H1 (cell line): ENCODE data around the gene MAN2C1. TPM values are rescaled to one million over a fixed set of nuclear protein-coding genes. Genes with fewer than 3 reads are reported as not detected.

Experiments
- CTCF ChIA-PET: fragments of 300-600 bp; sonication (Branson Sonifier 250); formaldehyde crosslinking; loops from one replicate; lab custom pipeline; 2021; ENCODE audit not compliant: partially characterized antibody; lab: Charles Lee
- POLR2A ChIA-PET: fragments of 300-600 bp; sonication (Branson Sonifier 250); formaldehyde crosslinking; loops from one replicate; lab custom pipeline; 2021; ENCODE audit warnings: inconsistent platforms; ENCODE audit not compliant: partially characterized antibody; lab: Charles Lee
- DNase-seq, 2 experiments: peaks; one replicate each; pipeline versions ENCODE4 v3.0.0 to v3.0.0-alpha.2; 2010 to 2022; ENCODE audit warnings: low spot score in 2 of 2, low read depth in 1 of 2, mixed read lengths in 1 of 2
- FAIRE-seq: peaks from 2 replicates; lab custom pipeline; 2011; peaks lifted over from hg19 to GRCh38; lab: Jason Lieb, UNC
- H2AFZ ChIP-seq: 2 replicates; pipeline ENCODE4 v1.8.1; 2012; ENCODE audit warnings: low read length, inconsistent platforms
- H2AK5ac ChIP-seq: 2 replicates; pipeline ENCODE4 v1.6.1; 2013; ENCODE audit warnings: low read depth, low read length
- H2BK120ac ChIP-seq: replicated peaks from 2 replicates; pipeline ENCODE3; 2013; ENCODE audit warnings: low read depth, low read length, inconsistent platforms
- H2BK12ac ChIP-seq: 2 replicates; pipeline ENCODE4 v1.6.1; 2013; ENCODE audit warnings: low read depth, low read length
- H2BK15ac ChIP-seq: 2 replicates; pipeline ENCODE4 v1.6.1; 2013; ENCODE audit warnings: low read length
- H2BK20ac ChIP-seq: 2 replicates; pipeline ENCODE4 v1.6.1; 2013; ENCODE audit warnings: low read length
- H2BK5ac ChIP-seq: 2 replicates; pipeline ENCODE4 v1.6.1; 2013; ENCODE audit warnings: low read depth, low read length
- H3K14ac ChIP-seq: 2 replicates; pipeline ENCODE4 v1.6.1; 2013; ENCODE audit warnings: inconsistent platforms; ENCODE audit not compliant: insufficient read length
- H3K18ac ChIP-seq: 2 replicates; pipeline ENCODE4 v1.6.1; 2013; ENCODE audit warnings: low read length; ENCODE audit errors: extremely low read depth
- H3K23ac ChIP-seq: 2 replicates; pipeline ENCODE4 v1.6.1; 2013; ENCODE audit warnings: inconsistent platforms; ENCODE audit not compliant: insufficient read length
- H3K23me2 ChIP-seq: 2 replicates; pipeline ENCODE4 v1.6.1; 2013; ENCODE audit warnings: low read depth, low read length
- H3K27ac ChIP-seq: 2 replicates; pipeline ENCODE4 v1.6.1; 2011; ENCODE audit warnings: low read depth, low read length, inconsistent platforms
- H3K27me3 ChIP-seq, 4 experiments: replicated peaks in 1 of 4; 1 replicate in 1 of 4; 2 replicates in 3 of 4; pipeline versions ENCODE4 v1.6.1 to v1.8.1; 2011 to 2013; ENCODE audit warnings: low read length in 3 of 4, mild to moderate bottlenecking in 3 of 4, inconsistent platforms in 2 of 4, mixed read lengths in 2 of 4, moderate library complexity in 1 of 4; ENCODE audit not compliant: control insufficient read depth in 3 of 4, insufficient read depth in 3 of 4; ENCODE audit errors: extremely low read depth in 1 of 4
- H3K36me3 ChIP-seq, 4 experiments: 2 replicates each; pipeline versions ENCODE4 v1.6.1 to v1.8.1; 2011 to 2013; ENCODE audit warnings: mild to moderate bottlenecking in 4 of 4, low read length in 3 of 4, moderate library complexity in 2 of 4, control low read depth in 1 of 4, inconsistent platforms in 1 of 4; ENCODE audit not compliant: insufficient read depth in 4 of 4, control insufficient read depth in 2 of 4
- H3K4ac ChIP-seq: replicated peaks from 2 replicates; pipeline ENCODE3; 2013; ENCODE audit warnings: low read length, low read depth, mixed read lengths, inconsistent platforms; ENCODE audit not compliant: insufficient read length
- H3K4me1 ChIP-seq, 4 experiments: replicated peaks in 1 of 4; 1 replicate in 1 of 4; 2 replicates in 3 of 4; pipeline versions ENCODE4 v1.6.1 to v1.8.1; 2011 to 2013; ENCODE audit warnings: low read length in 3 of 4, inconsistent platforms in 2 of 4, mixed read lengths in 1 of 4; ENCODE audit not compliant: insufficient read depth in 4 of 4, control insufficient read depth in 3 of 4
- H3K4me2 ChIP-seq, 2 experiments: 2 replicates each; pipeline versions ENCODE4 v1.6.1 to v1.8.1; 2011 to 2013; ENCODE audit warnings: low read depth in 2 of 2, low read length in 2 of 2, control low read depth in 1 of 2, inconsistent platforms in 1 of 2, mild to moderate bottlenecking in 1 of 2; ENCODE audit not compliant: insufficient read depth in 1 of 2
- H3K4me3 ChIP-seq, 4 experiments: fragments of 200-600, 300-600 bp in 1 of 4; sonication (generic), shearing (Covaris generic), sonication (Bioruptor Twin) in 1 of 4; 2 replicates each; pipeline versions ENCODE4 v1.5.1 to v1.8.1; 2011 to 2016; ENCODE audit warnings: low read length in 4 of 4, low read depth in 3 of 4, control low read depth in 2 of 4, inconsistent platforms in 2 of 4, mild to moderate bottlenecking in 2 of 4, mixed read lengths in 1 of 4, moderate library complexity in 1 of 4; ENCODE audit not compliant: insufficient read depth in 2 of 4; ENCODE audit errors: extremely low read depth in 1 of 4
- H3K56ac ChIP-seq: replicated peaks from 2 replicates; pipeline ENCODE3; 2013; ENCODE audit warnings: low read depth, mild to moderate bottlenecking, mixed read lengths, low read length, inconsistent platforms; ENCODE audit not compliant: insufficient read length
- H3K79me1 ChIP-seq: 2 replicates; pipeline ENCODE4 v1.6.1; 2013; ENCODE audit warnings: low read depth, low read length, control low read depth
- H3K79me2 ChIP-seq, 2 experiments: 2 replicates each; pipeline versions ENCODE4 v1.6.1 to v1.8.1; 2012 to 2013; ENCODE audit warnings: low read length in 2 of 2, mild to moderate bottlenecking in 2 of 2, inconsistent platforms in 1 of 2; ENCODE audit not compliant: insufficient read depth in 2 of 2, control insufficient read depth in 1 of 2
- H3K9ac ChIP-seq, 4 experiments: replicated peaks in 1 of 4; 1 replicate in 1 of 4; 2 replicates in 3 of 4; pipeline versions ENCODE4 v1.6.1 to v1.8.1; 2011 to 2013; ENCODE audit warnings: low read depth in 3 of 4, low read length in 3 of 4, control low read depth in 2 of 4, mild to moderate bottlenecking in 2 of 4, moderate library complexity in 2 of 4, inconsistent platforms in 1 of 4; ENCODE audit errors: extremely low read depth in 1 of 4
- H3K9me3 ChIP-seq, 2 experiments: 2 replicates each; pipeline versions ENCODE4 v1.6.1 to v1.8.1; 2012 to 2013; ENCODE audit warnings: mild to moderate bottlenecking in 2 of 2, moderate library complexity in 2 of 2, control low read depth in 1 of 2, inconsistent platforms in 1 of 2, low read depth in 1 of 2, low read length in 1 of 2, mixed read lengths in 1 of 2; ENCODE audit not compliant: insufficient read depth in 2 of 2
- H4K20me1 ChIP-seq, 2 experiments: replicated peaks in 1 of 2; 2 replicates each; pipeline versions ENCODE3 to v1.8.1; 2011 to 2013; ENCODE audit warnings: inconsistent platforms in 2 of 2, low read length in 2 of 2, mild to moderate bottlenecking in 1 of 2; ENCODE audit not compliant: insufficient read depth in 2 of 2, control insufficient read depth in 1 of 2
- H4K5ac ChIP-seq: 2 replicates; pipeline ENCODE4 v1.6.1; 2013; ENCODE audit warnings: low read length, low read depth, mixed read lengths, inconsistent platforms; ENCODE audit not compliant: insufficient read length
- H4K8ac ChIP-seq: 2 replicates; pipeline ENCODE4 v1.8.0; 2013; ENCODE audit warnings: mild to moderate bottlenecking, moderate library complexity, low read length, inconsistent platforms; ENCODE audit not compliant: insufficient read depth; ENCODE audit errors: extremely low read depth
- H4K91ac ChIP-seq: replicated peaks from 2 replicates; pipeline ENCODE3; 2013; ENCODE audit warnings: low read length, mixed read lengths, inconsistent platforms; ENCODE audit not compliant: insufficient read length
- CTBP2 ChIP-seq: IDR thresholded peaks from 2 replicates; pipeline ENCODE4 v1.7.0; 2011; ENCODE audit warnings: borderline replicate concordance, mild to moderate bottlenecking, moderate library complexity, mixed read lengths, low read length; ENCODE audit not compliant: insufficient read depth, insufficient read length
- EP300 ChIP-seq, 2 experiments: IDR thresholded peaks; 1 replicate in 1 of 2; 2 replicates in 1 of 2; pipeline ENCODE4 v1.6.1; 2011 to 2012; ENCODE audit warnings: low read depth in 2 of 2, low read length in 2 of 2, mild to moderate bottlenecking in 2 of 2, borderline replicate concordance in 1 of 2, inconsistent platforms in 1 of 2, moderate library complexity in 1 of 2
- GTF2F1 ChIP-seq: IDR thresholded peaks from 2 replicates; pipeline ENCODE4 v1.6.1; 2012; ENCODE audit warnings: low read depth, low read length, improper control_type of control experiment, borderline replicate concordance
- RAD21 ChIP-seq, 2 experiments: IDR thresholded peaks in 1 of 2; conservative IDR thresholded peaks in 1 of 2; 2 replicates each; pipeline ENCODE4 v1.6.1; 2011; ENCODE audit warnings: low read depth in 2 of 2, low read length in 2 of 2, improper control_type of control experiment in 1 of 2, inconsistent platforms in 1 of 2, mild to moderate bottlenecking in 1 of 2, moderate library complexity in 1 of 2
- SP4 ChIP-seq: IDR thresholded peaks from 2 replicates; pipeline ENCODE4 v1.6.1; 2012; ENCODE audit warnings: low read length, inconsistent platforms
- TBP ChIP-seq: IDR thresholded peaks from 2 replicates; pipeline ENCODE4 v1.6.1; 2011; ENCODE audit warnings: low read depth, low read length, improper control_type of control experiment
- WGBS, 2 experiments: shearing (Covaris generic) in 1 of 2; methylation state at CpG; one replicate each; pipeline versions ENCODE4 v1.1.6 to v1.1.7; 2013 to 2015; ENCODE audit warnings: low lambda C conversion rate in 2 of 2, mixed read lengths in 2 of 2, inconsistent platforms in 1 of 2, low coverage in 1 of 2, missing lambda C conversion rate in 1 of 2; ENCODE audit not compliant: insufficient replicate concordance in 2 of 2, insufficient coverage in 1 of 2, insufficient read length in 1 of 2; ENCODE audit errors: extremely low coverage in 1 of 2, missing lambda C conversion rate in 1 of 2; 5-methylcytosine and 5-hydroxymethylcytosine counted together
- polyA plus RNA-seq, 7 experiments: library from polyadenylated mRNA; depleted of rRNA in 3 of 7; stranded (reverse) in 5 of 7; unstranded in 2 of 7; fragments of >200 nt in 5 of 7; fragments of 200-250 nt in 2 of 7; gene quantifications; 1 replicate in 5 of 7; 2 replicates in 1 of 7; 4 replicates in 1 of 7; pipeline versions ENCODE4 v1.2.1 to v1.2.3, GENCODE V29; 2011 to 2013; ENCODE audit warnings: missing spikeins in 2 of 7, mixed read lengths in 2 of 7
- total RNA-seq: library from RNA; stranded (reverse); fragmentation: NEBNext Ultra II Directional; extraction: Animal tissue kit (Norgen Biotek cat#: 25700); gene quantifications from 2 replicates; pipeline ENCODE4 v1.2.1, GENCODE V29; 2021

MAN2C1 gene
- total and polyA plus RNA-seq, 2 of the 8 experiments (the other 6 are each of a cell fraction or from before 2014, with no cell fraction given) = 56.3 to 88.9 TPM

- Histone ChIP-seq H3K4ac (no peak overlapping the region), H4K5ac (no peak overlapping the region), H2BK20ac (no peak overlapping the region), H3K9ac (no peak overlapping the region), H4K20me1 (peaks cover 2 to 6% of the 10 kb centered on the region in 2 experiments), H4K8ac (no peak overlapping the region), H2BK5ac (no peak overlapping the region), H3K4me1 (no peaks in the 10 kb centered on the region), H3K56ac (no peak overlapping the region), H3K4me3 (no peak overlapping the region), H3K27me3 (no peaks in the 10 kb centered on the region), H3K79me1 (no peaks in the 10 kb centered on the region; the same call in 1 of the 2 replicates), H3K23ac (no peak overlapping the region), H3K9me3 (no peaks in the 10 kb centered on the region), H2AK5ac (no peak overlapping the region), H3K36me3 (peaks cover 18 to 84% (median 67%) of the 10 kb centered on the region in 4 experiments), H3K4me2 (no peak overlapping the region), H3K14ac (no peak overlapping the region), H2BK15ac (no peak overlapping the region), H2BK120ac (no peak overlapping the region), H3K23me2 (no peaks in the 10 kb centered on the region), H3K27ac (no peak overlapping the region), H2BK12ac (no peak overlapping the region), H3K79me2 (no peaks in the 10 kb centered on the region; a peak in 1 of 4 replicates), H2AFZ (no peak overlapping the region), H3K18ac (no peak overlapping the region), H4K91ac (no peak overlapping the region)
- ChIA-PET POLR2A (no interaction called here), CTCF (interaction anchor here (0.6 to 0.7 kb wide), 2 partner anchors 25 to 33 kb away, joined by 3 read pairs; no protein-coding TSS in a partner anchor)
- WGBS, 2 experiments = 87% methylated on average over 1 of the region's 1 CpG; no CpG with 5 or more reads in 1 of the 2 experiments
- FAIRE-seq = no peak
- no peak for DNase-seq
- TF ChIP-seq RAD21 (IDR thresholded peaks at IDR 0.05 in 1 of 2, conservative IDR thresholded peaks at IDR 0.05 in 1 of 2; ENCODE audit: low read depth in 2 of 2, low read length in 2 of 2) = no peak
- TF ChIP-seq CTBP2 = no peak
- no peak for TF ChIP-seq SP4
- TF ChIP-seq TBP = no peak
- no peak for TF ChIP-seq GTF2F1
- no peak for TF ChIP-seq EP300 (IDR thresholded peaks at IDR 0.05; ENCODE audit: borderline replicate concordance in 1 of 2, low read depth in 2 of 2, low read length in 2 of 2)
These were observed 38.7 kb upstream of the MAN2C1 start for GRCh38 chr15:75407083-75407482.
